ENCODE measurements around the gene FSIP1.

The FSIP1 gene

GRCh38 chr15:39579487-39580116 is 203.0 kb downstream of the FSIP1 start:
- peak; percentile 87 for DNase-seq

GRCh38 chr15:39578851-39579486 is 203.7 kb downstream of the FSIP1 start:
- DNase-seq: no peak

GRCh38 chr15:39575180-39575579 is 207.5 kb downstream of the FSIP1 start:
- DNase-seq: no peak

- DNase-seq: no peak
These were observed 208.2 kb downstream of the FSIP1 start for GRCh38 chr15:39574427-39574826.

- no peak for DNase-seq
These were observed 208.8 kb downstream of the FSIP1 start for GRCh38 chr15:39573844-39574243.

GRCh38 chr15:39573287-39573686 is 209.4 kb downstream of the FSIP1 start:
- no peak for DNase-seq

GRCh38 chr15:39565851-39566250 is 216.8 kb downstream of the FSIP1 start:
- no peak for DNase-seq

GRCh38 chr15:39564972-39565665 is 217.5 kb downstream of the FSIP1 start:
- no peak for DNase-seq

GRCh38 chr15:39558421-39558820 is 224.2 kb downstream of the FSIP1 start:
- no peak for DNase-seq

GRCh38 chr15:39556461-39556860 is 226.2 kb downstream of the FSIP1 start:
- no peak for DNase-seq

GRCh38 chr15:39555885-39556284 is 226.8 kb downstream of the FSIP1 start:
- no peak for DNase-seq

- DNase-seq: no peak
These were observed 227.8 kb downstream of the FSIP1 start for GRCh38 chr15:39554746-39555387.

GRCh38 chr15:39553947-39554693 is 228.5 kb downstream of the FSIP1 start:
- DNase-seq: no peak

GRCh38 chr15:39552556-39552955 is 230.1 kb downstream of the FSIP1 start:
- DNase-seq: no peak

- DNase-seq: no peak
These were observed 231.2 kb downstream of the FSIP1 start for GRCh38 chr15:39551476-39551875.

Measured in right hindlimb (tissue), 1 donor.